ENCODE data around the gene SKP1.

DNA sequence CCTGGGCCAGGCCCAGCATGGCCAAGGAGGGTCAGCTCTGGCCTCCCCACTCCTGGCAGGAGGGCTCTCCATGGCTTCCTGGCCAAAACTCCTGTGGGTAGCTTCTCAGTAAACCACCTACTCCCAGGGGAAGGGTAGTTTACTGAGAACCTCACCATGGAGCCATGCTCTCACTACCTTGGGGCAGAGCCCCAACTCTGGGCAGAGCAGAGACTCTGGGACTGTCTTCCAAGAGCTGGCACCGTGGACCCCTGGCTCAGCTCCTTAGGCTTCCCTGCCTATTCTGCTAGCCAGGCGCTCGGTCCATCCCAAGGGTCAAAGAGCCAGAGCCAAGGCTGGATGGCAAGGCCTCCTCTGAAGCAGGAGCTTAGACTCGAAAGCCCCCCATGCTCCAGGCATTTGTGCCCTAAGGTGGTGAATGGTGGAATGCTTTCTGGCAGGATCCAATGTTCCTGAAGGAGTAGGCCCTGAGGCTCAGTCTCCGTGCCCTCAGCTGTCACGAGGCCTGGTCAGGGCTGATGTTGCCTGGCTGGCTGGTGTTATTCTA lies 42.7 kb downstream of the SKP1 start:
- no peak for TF ChIP-seq POLR2A (IDR thresholded peaks at IDR 0.05; ENCODE audit: low read depth, low read length)
- TF ChIP-seq POLR2AphosphoS5 (IDR thresholded peaks at IDR 0.05; ENCODE audit: low read depth, low read length) = no peak

All from GM12891 (cell line).